NCI-H2081 (cell line): ENCODE results near the gene KDM6A.
"Not testable (repeated sequence)": the region's sequence is repeated elsewhere in the genome, so short reads cannot be mapped to it uniquely, and the experiment has no call there.

Experiments
- DNase-seq, 2 experiments: peaks; one replicate each; lab custom pipeline; 2025; lab: John Stamatoyannopoulos, UW

Gene KDM6A

GRCh38 chrX:44961817-44962607 lies 89.0 kb downstream of the KDM6A start:
- no peak for DNase-seq

DNA sequence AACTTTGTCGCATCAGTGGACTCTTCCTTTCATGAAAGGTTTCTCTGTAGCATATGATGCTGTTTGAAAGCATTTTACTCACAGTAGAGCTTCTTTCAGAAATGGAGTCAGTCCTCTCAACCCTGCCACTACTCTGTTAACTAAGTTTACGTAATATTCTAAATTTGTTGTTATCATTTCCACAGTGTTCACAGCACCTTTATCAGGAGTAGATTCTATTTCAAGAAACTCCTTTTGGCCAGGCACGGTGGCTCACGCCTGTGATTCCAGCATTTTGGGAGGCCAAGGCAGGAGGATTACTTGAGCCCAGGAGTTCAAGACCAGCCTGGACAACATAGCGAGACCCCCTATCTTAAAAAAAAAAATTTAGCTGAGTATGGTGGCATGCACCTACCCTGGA lies 90.0 kb downstream of the KDM6A start:
- no peak for DNase-seq

GRCh38 chrX:44967221-44967620 lies 94.2 kb downstream of the KDM6A start:
- no peak for DNase-seq

DNA sequence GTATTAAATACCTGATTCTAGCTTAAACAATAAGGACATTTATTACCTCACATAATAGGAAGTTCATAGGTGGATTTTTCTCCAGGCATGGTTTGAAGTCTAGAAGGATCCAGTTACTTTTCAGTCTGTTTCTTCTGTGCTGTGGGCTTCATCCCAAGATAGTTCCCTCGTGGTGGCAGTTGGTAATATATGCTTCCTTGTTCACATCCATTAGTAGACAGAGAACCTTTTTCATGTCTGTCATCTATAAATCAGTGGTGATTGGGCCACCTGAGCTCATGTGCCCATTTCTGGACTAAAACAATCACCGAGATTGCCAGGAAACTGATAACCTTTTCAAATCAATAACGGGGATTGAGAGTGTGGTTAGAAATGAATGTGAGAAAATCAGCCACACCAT lies 97.7 kb downstream of the KDM6A start:
- no peak for DNase-seq

DNA sequence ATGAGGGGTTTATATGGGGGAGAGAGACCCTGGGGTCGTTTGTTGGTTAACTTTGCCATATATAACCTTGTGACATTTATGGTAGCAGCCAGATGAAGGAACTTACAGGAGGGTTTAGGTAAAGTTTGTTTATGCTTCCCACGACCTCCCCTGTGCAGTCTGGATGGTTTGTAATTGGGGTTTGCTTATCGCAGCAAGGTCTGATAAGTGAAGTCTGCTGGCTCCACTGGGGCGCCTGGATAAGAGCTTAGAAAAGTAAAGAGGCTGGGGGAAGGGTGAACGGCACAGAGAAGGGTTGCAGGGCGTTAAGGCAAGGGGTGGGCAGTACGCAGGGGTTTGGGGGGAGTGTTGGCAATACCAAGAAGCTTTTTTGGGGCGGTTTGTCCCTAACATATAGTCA lies 98.7 kb downstream of the KDM6A start:
- DNase-seq = no peak

GRCh38 chrX:44972132-44972531 lies 99.1 kb downstream of the KDM6A start:
- DNase-seq = no peak

DNA sequence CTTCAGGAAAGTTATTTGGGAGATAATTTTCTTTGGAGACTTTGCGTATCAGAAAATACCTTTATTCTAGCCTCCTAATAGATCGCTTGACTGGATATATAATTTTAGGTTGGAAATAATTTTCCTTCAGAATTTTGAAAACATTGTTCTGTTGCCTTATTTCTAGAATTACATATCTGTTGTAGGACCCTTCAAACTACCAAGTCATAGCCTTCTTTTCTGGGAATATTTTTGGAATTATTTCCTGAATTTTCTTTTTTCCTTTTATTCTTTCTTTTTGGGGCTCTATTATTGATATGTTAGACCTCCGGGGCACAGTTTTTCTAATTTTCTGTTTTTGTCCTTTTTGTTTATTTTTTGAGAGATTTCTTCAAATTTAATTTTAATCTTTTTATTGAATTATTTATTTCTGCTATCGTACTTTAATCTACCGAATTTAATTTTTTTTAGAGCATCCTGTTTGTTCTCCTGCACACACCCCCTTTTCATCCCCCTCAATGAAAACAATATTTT lies 100.5 kb downstream of the KDM6A start:
- no peak for DNase-seq

DNA sequence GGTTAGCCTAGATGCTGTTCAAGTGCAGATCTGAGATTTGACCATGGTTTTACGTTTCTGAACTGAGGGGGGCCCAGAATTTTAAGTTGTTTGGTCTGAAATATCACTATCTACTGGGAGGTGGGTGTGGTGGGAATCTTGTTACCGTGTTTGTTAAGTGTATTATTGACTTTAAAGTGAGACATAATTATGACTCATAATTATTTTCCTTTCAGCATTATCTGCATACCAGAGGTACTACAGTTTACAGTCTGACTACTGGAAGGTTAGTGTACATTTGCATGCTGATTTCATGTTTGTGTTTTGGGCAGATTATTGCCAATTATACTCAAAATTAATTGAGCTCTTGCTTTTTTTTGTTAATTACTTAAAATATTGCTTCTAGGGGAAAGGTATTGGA lies 101.5 kb downstream of the KDM6A start:
- DNase-seq = no peak

DNA sequence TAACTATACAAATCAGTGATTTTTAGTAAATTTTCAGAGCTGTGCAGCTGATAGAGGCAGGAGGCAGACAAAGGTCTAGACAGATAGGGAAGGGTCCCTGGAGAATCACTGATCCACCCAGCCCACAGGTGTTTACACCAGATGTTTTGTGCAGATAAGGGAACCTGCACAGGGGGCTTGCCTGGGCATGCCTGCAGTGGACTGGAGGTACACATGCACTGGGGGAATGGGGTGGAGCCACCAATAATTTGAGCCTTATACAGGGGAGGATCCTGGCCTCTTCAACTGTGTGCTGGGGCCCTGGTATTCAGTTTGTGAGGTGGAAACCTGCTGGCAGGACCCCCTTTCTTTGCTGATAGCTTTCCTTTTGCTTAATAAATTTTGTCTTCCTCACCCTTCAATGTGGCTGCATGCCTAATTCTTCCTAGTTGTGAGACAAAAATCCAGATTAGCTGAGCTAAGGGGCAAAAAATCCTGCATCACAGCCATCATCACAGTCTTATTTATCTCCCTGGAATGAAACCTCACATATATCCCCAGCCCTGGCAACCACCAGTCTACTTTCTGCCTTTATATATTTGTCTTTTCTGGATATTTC lies 102.8 kb downstream of the KDM6A start:
- DNase-seq = no peak

DNA sequence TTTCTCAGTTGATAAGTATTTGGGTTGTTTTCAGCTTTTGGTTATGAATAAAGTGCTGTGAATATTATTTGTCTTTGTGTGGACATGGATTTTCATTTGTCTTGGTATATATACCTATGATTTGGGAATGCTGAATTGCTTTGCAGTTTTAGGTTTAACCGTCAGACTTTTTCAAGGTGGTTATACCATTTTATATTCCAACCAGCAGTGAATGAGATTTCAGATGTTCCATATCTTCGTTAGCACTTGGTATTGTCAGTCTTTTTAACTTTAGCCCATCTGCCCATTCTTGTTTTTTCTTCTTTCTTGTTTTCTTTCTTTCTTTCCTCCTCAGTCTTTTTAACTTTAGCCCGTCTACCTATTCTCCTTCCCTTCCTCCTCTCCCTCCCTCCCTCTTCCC lies 106.0 kb downstream of the KDM6A start:
- no peak for DNase-seq

- no peak for DNase-seq
Measured at GRCh38 chrX:44980403-44980802, 107.4 kb downstream of the KDM6A start.

- no peak for DNase-seq
Measured at GRCh38 chrX:44980883-44981282, 107.9 kb downstream of the KDM6A start.

DNA sequence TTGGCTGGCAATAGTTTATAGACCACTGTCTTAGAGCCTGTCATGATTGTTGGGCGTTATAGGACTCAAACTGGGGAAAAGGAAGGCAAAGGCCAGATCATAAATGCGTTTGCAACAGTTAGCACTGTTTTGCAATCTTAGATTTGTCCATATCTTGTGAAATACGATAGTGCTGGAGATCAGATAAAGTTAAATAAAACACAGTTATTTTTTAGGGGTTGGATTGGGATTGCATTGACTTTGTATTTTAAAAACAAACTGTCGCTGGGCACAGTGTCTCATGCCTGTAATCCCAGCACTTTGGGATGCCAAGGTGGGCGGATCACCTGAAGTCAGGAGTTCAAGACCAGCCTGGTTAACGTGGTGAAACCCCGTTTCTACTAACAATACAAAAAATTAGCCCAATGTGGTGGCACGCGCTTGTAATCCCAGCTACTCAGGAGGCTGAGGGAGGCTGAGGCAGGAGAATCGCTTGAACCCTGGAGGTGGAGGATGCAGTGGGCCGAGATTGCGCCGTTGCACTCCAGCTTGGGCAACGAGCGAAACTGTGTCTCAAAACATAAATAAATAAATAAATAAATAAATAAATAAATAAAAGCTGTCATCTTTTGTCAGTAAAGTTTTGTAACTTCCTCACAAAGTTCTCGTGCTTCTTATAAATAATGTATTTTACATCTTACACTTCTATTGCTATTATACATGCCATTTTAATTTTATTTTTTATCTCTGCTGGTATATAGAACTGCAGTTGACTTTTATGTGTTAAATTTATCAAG lies 117.2 kb downstream of the KDM6A start:
- DNase-seq = no peak

- DNase-seq = no peak
Measured at GRCh38 chrX:44992775-44993174, 119.8 kb downstream of the KDM6A start.

- DNase-seq = no peak
Measured at GRCh38 chrX:44996277-44996676, 123.3 kb downstream of the KDM6A start.

- no peak for DNase-seq
Measured at GRCh38 chrX:44997282-44997812, 124.4 kb downstream of the KDM6A start.

GRCh38 chrX:44997888-44998287 lies 124.9 kb downstream of the KDM6A start:
- DNase-seq = no peak

DNA sequence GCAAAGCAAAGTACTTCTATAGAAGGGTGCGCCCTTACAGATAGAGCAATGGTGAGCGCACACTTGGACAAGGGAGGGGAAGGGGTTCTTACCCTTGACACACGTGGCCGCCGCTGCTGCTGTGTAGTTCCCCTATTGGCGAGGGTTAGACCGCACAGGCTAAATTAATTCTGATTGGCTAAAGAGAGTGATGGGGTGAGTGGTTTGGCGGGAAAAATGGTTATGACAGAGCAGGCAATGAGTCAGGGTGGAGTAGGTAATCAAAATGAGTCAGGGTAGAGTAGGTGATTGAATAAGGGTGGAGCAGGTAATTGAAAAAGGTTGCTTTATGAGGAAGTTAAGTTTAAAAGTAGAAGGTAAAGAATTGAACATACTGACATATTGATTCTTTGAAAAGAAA lies 126.2 kb downstream of the KDM6A start:
- not testable (repeated sequence) for DNase-seq

DNA sequence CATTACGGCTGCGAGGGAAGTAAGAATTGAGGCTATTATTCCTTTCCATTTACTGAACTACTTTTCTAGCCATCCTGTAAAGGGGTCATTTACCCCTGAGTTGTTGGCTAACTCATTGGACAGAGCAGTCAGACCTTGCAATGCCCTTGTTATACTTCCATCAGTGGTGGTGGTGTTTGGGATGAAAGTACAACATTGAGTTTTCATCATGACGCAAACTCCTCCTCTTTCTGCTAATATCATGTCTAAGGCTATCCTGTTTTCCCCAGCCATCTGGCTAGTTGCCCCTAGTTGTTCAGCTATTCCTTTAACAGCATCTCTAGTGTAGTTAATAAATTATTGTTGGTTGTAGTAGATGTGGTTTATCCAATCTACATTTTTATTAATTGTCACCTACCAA lies 126.9 kb downstream of the KDM6A start:
- DNase-seq = not testable (repeated sequence)

DNA sequence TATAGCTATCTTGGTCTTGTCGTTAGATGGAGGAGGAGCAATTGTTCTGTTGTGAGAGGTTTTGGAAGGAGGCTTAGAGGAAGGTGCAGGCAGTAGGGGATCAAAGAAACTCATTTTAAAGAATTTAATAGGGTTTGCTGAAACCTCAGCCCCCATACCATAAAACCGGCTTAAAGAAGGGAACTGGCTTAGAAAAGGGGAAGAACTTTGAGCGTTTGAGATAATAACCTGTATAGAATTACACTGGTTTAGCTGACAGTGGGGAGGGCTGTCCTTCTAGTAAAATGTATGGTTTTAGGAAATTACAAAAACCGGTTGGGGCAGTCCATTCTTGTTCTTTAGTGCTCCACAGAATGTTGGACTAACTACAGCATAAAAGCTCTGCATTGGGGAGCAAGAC lies 128.1 kb downstream of the KDM6A start:
- DNase-seq = no peak

- DNase-seq = no peak
Measured at GRCh38 chrX:45003085-45003484, 130.1 kb downstream of the KDM6A start.

DNA sequence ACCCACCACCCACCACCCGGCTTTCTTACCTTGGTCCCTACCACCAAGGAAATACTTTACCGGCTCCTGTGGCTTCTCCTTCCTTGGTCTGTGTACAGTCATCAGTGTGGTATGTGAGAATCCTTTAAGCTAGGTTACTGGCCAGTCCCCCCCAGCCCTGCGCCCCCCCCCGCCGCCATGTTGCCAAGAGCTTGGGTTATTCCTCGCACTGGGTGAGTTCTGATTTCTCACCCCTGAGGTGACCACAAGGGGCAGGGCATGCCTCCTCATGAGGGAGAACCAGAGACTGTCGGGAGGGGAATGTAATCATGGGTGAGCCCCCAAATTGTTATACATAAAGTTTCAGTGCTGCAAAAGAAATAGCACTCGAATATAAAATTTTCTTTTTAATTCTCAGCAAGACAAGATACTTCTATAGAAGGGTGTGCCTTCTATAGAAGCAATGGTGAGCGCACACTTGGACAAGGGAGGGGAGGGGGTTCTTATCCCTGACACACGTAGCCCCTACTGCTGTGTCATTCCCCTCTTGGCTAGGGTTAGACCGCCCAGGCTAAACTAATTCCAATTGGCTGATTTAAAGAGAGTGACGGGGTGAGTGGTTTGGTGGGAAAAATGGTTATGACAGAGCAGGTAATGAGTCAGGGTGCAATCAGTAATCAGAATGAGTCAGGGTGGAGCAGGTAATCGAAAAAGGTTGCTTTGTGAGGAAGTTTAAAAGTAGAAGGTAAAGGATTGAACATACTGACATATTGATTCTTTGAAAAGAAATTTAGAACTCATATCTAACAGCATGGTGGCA lies 133.2 kb downstream of the KDM6A start:
- no peak for DNase-seq
